ENCODE measurements around the gene HDGF. TPM values are rescaled to one million over a fixed set of nuclear protein-coding genes. Genes with fewer than 3 reads are reported as not detected.

Gene HDGF
- total RNA-seq, 1 donor from 2014 or later = 176 TPM

GRCh38 chr1:156740741-156741480, 10.6 kb downstream of the HDGF start, which contains the start of gene MRPL24:
TSS of gene MRPL24 (minus strand) at chr1:156741088. CDS start at chr1:156738704, 2,384 bp downstream.
- DNase-seq (ENCODE audit: low spot score in 2 of 2, unreplicated experiment in 2 of 2) = peak; percentile 83 to 95
- TF ChIP-seq, protein P1, sequence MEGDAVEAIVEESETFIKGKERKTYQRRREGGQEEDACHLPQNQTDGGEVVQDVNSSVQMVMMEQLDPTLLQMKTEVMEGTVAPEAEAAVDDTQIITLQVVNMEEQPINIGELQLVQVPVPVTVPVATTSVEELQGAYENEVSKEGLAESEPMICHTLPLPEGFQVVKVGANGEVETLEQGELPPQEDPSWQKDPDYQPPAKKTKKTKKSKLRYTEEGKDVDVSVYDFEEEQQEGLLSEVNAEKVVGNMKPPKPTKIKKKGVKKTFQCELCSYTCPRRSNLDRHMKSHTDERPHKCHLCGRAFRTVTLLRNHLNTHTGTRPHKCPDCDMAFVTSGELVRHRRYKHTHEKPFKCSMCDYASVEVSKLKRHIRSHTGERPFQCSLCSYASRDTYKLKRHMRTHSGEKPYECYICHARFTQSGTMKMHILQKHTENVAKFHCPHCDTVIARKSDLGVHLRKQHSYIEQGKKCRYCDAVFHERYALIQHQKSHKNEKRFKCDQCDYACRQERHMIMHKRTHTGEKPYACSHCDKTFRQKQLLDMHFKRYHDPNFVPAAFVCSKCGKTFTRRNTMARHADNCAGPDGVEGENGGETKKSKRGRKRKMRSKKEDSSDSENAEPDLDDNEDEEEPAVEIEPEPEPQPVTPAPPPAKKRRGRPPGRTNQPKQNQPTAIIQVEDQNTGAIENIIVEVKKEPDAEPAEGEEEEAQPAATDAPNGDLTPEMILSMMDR (IDR thresholded peaks at IDR 0.05; ENCODE audit: unreplicated experiment) = no peak
- Mint-ChIP-seq H3K4me3 (peak within 1 kb of the TSS; percentile 97), H3K4me1 (peaks cover 25% of the 10 kb centered on the region), H3K36me3 (peaks cover 21% of the 10 kb centered on the region), H3K27me3 (ENCODE audit: low read depth) (no peaks in the 10 kb centered on the region), H3K9me3 (no peaks in the 10 kb centered on the region), H3K27ac (peak within 1 kb of the TSS; percentile 100)

DNA sequence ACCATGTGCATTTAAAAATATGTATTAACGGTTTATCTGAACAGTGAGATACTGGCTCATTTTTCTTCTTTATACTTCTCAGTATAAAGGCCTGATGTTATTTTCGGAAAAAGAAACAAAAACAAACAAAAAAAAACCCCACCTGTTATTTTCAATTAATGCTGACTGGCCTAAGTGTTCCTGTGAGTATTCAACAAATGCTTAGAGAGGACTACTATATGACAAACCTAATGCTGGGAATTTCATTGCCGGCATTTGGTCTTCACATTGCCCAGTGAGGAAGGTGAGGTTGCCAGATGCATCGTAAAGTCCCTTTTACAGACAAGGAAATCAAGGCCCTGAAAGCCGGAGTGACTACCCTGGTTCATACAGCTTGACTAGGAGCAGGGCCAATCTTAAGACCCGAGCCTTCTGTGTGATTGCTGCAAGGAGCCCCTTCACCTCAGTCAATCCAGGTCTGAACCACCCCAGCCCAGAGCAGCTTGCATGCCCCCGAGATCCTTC, 11.2 kb downstream of the HDGF start:
- no peak for DNase-seq (ENCODE audit: low spot score in 2 of 2, unreplicated experiment in 2 of 2)
- TF ChIP-seq, protein P1 (IDR thresholded peaks at IDR 0.05; ENCODE audit: unreplicated experiment) = no peak
- Mint-ChIP-seq H3K27me3 (ENCODE audit: low read depth) (no peaks in the 10 kb centered on the region), H3K9me3 (no peaks in the 10 kb centered on the region), H3K4me1 (peaks cover 20% of the 10 kb centered on the region), H3K4me3 (peak overlapping the region; percentile 97), H3K27ac (peak overlapping the region; percentile 100), H3K36me3 (peaks cover 17% of the 10 kb centered on the region)

GRCh38 chr1:156738916-156739315, 12.6 kb downstream of the HDGF start:
- Mint-ChIP-seq H3K27ac (no peak overlapping the region), H3K9me3 (no peaks in the 10 kb centered on the region), H3K4me3 (peak overlapping the region; percentile 36), H3K4me1 (peaks cover 20% of the 10 kb centered on the region), H3K27me3 (ENCODE audit: low read depth) (no peaks in the 10 kb centered on the region), H3K36me3 (peaks cover 17% of the 10 kb centered on the region)
- DNase-seq (ENCODE audit: low spot score in 2 of 2, unreplicated experiment in 2 of 2) = no peak
- TF ChIP-seq, protein P1 (IDR thresholded peaks at IDR 0.05; ENCODE audit: unreplicated experiment) = no peak

- Mint-ChIP-seq H3K4me3 (no peak overlapping the region), H3K27ac (no peak overlapping the region), H3K4me1 (peaks cover 20% of the 10 kb centered on the region), H3K27me3 (ENCODE audit: low read depth) (no peaks in the 10 kb centered on the region), H3K36me3 (peaks cover 17% of the 10 kb centered on the region), H3K9me3 (no peaks in the 10 kb centered on the region)
- TF ChIP-seq, protein P1 (IDR thresholded peaks at IDR 0.05; ENCODE audit: unreplicated experiment) = no peak
- DNase-seq (ENCODE audit: low spot score in 2 of 2, unreplicated experiment in 2 of 2) = no peak
Observed at GRCh38 chr1:156738407-156738806, 13.1 kb downstream of the HDGF start.

DNA sequence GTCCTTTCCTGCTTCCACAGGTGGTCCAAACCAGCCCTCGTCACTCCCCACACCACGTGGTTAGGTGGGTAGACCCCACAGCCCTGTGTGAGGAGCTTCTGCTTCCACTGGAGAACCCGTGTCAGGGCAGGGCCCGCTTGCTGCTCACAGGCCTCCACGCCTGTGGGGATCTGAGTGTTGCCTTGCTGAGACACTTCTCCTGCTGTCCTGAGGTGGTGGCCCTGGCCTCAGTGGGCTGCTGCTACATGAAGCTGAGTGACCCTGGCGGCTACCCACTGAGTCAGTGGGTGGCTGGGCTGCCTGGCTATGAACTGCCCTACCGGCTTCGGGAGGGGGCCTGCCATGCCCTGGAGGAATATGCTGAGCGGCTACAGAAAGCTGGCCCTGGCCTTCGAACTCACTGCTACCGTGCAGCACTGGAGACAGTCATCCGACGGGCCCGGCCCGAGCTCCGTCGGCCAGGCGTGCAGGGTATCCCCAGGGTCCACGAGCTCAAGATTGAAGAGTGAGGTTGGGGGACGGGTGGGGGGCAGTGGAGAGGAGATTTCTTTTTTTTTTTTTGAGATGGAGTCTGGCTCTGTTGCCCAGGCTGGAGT, 17.4 kb downstream of the HDGF start:
- DNase-seq (ENCODE audit: low spot score in 2 of 2, unreplicated experiment in 2 of 2) = no peak
- no peak overlapping the region for H3K4me3 Mint-ChIP-seq
- TF ChIP-seq, protein P1 (IDR thresholded peaks at IDR 0.05; ENCODE audit: unreplicated experiment) = no peak
- no peaks in the 10 kb centered on the region for H3K9me3 Mint-ChIP-seq
- no peaks in the 10 kb centered on the region for H3K27me3 Mint-ChIP-seq (ENCODE audit: low read depth)
- H3K27ac Mint-ChIP-seq = no peak overlapping the region
- H3K4me1 Mint-ChIP-seq = peaks cover 10% of the 10 kb centered on the region
- peaks cover 12% of the 10 kb centered on the region for H3K36me3 Mint-ChIP-seq
